BJ (cell line): Measurements from ENCODE around the gene ARHGAP26. TPM values are rescaled to one million over a fixed set of nuclear protein-coding genes. Genes with fewer than 3 reads are reported as not detected.

Experiments used
- CTCF ChIA-PET: fragments of 350-600 bp; formaldehyde crosslinking; extraction: SDS; loops from one replicate; lab custom pipeline; 2021; ENCODE audit warnings: antibody characterized with exemption, inconsistent platforms; lab: Yijun Ruan, JAX
- POLR2A ChIA-PET: fragments of 300-600 bp; sonication (Branson Sonifier 250); formaldehyde crosslinking; extraction: SDS; loops from one replicate; lab custom pipeline; 2021; ENCODE audit warnings: antibody characterized with exemption; lab: Charles Lee
- DNase-seq: peaks from one replicate; pipeline ENCODE4 v3.0.0-alpha.2; 2011; ENCODE audit warnings: low read depth
- H3K27me3 ChIP-seq: 2 replicates; pipeline ENCODE4 v1.6.0; 2011; ENCODE audit warnings: low read length; ENCODE audit not compliant: control insufficient read depth, insufficient read depth
- H3K36me3 ChIP-seq: 2 replicates; pipeline ENCODE4 v1.5.1; 2011; ENCODE audit warnings: low read length; ENCODE audit not compliant: control insufficient read depth, insufficient read depth
- H3K4me3 ChIP-seq: 2 replicates; pipeline ENCODE4 v1.5.1; 2011; ENCODE audit warnings: low read depth, mild to moderate bottlenecking, control low read depth, low read length
- CTCF ChIP-seq: IDR thresholded peaks from 2 replicates; pipeline ENCODE4 v1.5.1; 2011; ENCODE audit warnings: low read depth, mild to moderate bottlenecking, control low read depth, inconsistent platforms, low read length, moderate library complexity; ENCODE audit not compliant: insufficient read depth
- polyA plus RNA-seq: library from polyadenylated mRNA; depleted of rRNA; stranded (reverse); fragments of >200 nt; gene quantifications from 2 replicates; pipeline ENCODE4 v1.2.3, GENCODE V29; 2011

Gene ARHGAP26
- polyA plus RNA-seq, 1 experiment: 4.8 TPM

- no peaks in the 10 kb centered on the region for H3K27me3 ChIP-seq
- POLR2A ChIA-PET: interaction anchor here (0.6 kb wide), 1 partner anchor 73 kb away, joined by 3 read pairs; no protein-coding TSS in a partner anchor
- CTCF ChIA-PET: interaction anchor here (1.3 to 1.5 kb wide), 2 partner anchors 27 to 123 kb away, joined by 3 to 4 read pairs; no protein-coding TSS in a partner anchor
Measured at GRCh38 chr5:142743592-142744441, 26.4 kb upstream of the ARHGAP26 start.

GRCh38 chr5:142745268-142745667 is 24.9 kb upstream of the ARHGAP26 start:
- Histone ChIP-seq H3K4me3 (no peak overlapping the region), H3K36me3 (no peaks in the 10 kb centered on the region), H3K27me3 (no peaks in the 10 kb centered on the region)
- TF ChIP-seq CTCF: no peak
- no peak for DNase-seq
- ChIA-PET POLR2A (interaction anchor here (0.5 kb wide), 1 partner anchor 17 kb away, joined by 3 read pairs; no protein-coding TSS in a partner anchor), CTCF (interaction anchor here (0.8 to 1.8 kb wide), 3 partner anchors 9 to 28 kb away, joined by 4 to 7 read pairs (median 4); no protein-coding TSS in a partner anchor)

More at GRCh38 chr5:142743592-142744441, 26.4 kb upstream of the ARHGAP26 start:
- TF ChIP-seq CTCF: no peak
- no peak overlapping the region for H3K4me3 ChIP-seq
- no peak for DNase-seq
- H3K36me3 ChIP-seq: no peaks in the 10 kb centered on the region

GRCh38 chr5:142746532-142747433 is 23.4 kb upstream of the ARHGAP26 start:
- TF ChIP-seq CTCF: no peak
- Histone ChIP-seq H3K36me3 (no peaks in the 10 kb centered on the region), H3K4me3 (no peak overlapping the region), H3K27me3 (no peaks in the 10 kb centered on the region)
- POLR2A ChIA-PET: no interaction called here
- CTCF ChIA-PET: interaction anchor here (0.6 to 3.2 kb wide), 4 partner anchors 9 to 134 kb away, joined by 3 to 14 read pairs (median 6); no protein-coding TSS in a partner anchor
- no peak for DNase-seq

DNA sequence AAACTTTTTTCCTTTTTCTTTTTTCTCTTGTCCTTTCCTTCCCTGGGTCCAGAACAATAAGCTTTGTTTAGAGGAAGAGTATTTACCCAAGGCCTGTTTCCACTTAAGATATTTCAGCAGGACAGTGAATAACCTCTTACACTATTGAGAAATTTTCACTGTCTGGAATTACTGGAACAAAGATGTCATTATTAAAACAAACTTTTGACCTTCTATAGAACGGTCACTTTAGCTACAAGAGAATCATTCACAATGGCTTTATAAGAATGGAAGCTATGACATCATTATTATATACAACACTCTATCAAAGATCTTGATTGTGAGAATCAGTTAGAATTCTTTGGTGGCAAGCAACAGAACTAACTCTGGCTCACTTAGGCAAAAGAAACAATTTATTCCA is 22.0 kb upstream of the ARHGAP26 start:
- no peaks in the 10 kb centered on the region for H3K36me3 ChIP-seq
- ChIA-PET POLR2A (interaction anchor here (0.7 kb wide), 1 partner anchor 1444 kb away, joined by 3 read pairs; no protein-coding TSS in a partner anchor), CTCF (interaction anchor here (0.7 to 3.2 kb wide), 6 partner anchors 10 to 141 kb away, joined by 3 to 14 read pairs (median 4); no protein-coding TSS in a partner anchor)
- DNase-seq: no peak
- no peaks in the 10 kb centered on the region for H3K27me3 ChIP-seq
- H3K4me3 ChIP-seq: no peak overlapping the region
- no peak for TF ChIP-seq CTCF
